HG03571 (cell line): ENCODE results near the gene TRIM6.
A peak's percentile ranks its signal among the peaks of the same experiment; 100 is the strongest.
"Not testable (repeated sequence)": the region's sequence is repeated elsewhere in the genome, so short reads cannot be mapped to it uniquely, and the experiment has no call there.

ENCODE experiments used
- ATAC-seq: cut with Tn5 transposase; IDR thresholded peaks from one replicate; pipeline ENCODE4 v1.9.1; 2021; ENCODE audit not compliant: unreplicated experiment

The TRIM6 gene

GRCh38 chr11:5602791-5603190 lies 6.4 kb downstream of the TRIM6 start:
- not testable (repeated sequence) for ATAC-seq

GRCh38 chr11:5603326-5603725 lies 6.9 kb downstream of the TRIM6 start:
- ATAC-seq: no peak

- ATAC-seq: no peak
Observed at GRCh38 chr11:5604896-5605295, 8.5 kb downstream of the TRIM6 start.

- no peak for ATAC-seq
Observed at GRCh38 chr11:5605849-5606248, 9.4 kb downstream of the TRIM6 start.

GRCh38 chr11:5608808-5609207 lies 12.4 kb downstream of the TRIM6 start:
- no peak for ATAC-seq

GRCh38 chr11:5610446-5610845 lies 14.0 kb downstream of the TRIM6 start:
- no peak for ATAC-seq

GRCh38 chr11:5611627-5612026 lies 15.2 kb downstream of the TRIM6 start:
- no peak for ATAC-seq

- ATAC-seq: no peak
Observed at GRCh38 chr11:5618807-5619206, 22.4 kb downstream of the TRIM6 start.

- ATAC-seq: no peak
Observed at GRCh38 chr11:5620651-5621521, 24.4 kb downstream of the TRIM6 start.

GRCh38 chr11:5621580-5621979 lies 25.1 kb downstream of the TRIM6 start:
- no peak for ATAC-seq

GRCh38 chr11:5622802-5623201 lies 26.4 kb downstream of the TRIM6 start:
- no peak for ATAC-seq

GRCh38 chr11:5624489-5625279 lies 28.2 kb downstream of the TRIM6 start, which contains the start of gene TRIM34:
Gene TRIM34 (plus strand): TSS chr11:5625001. CDS start chr11:5632332, 7,331 bp downstream.
- ATAC-seq: peak; percentile 96

- no peak for ATAC-seq
Observed at GRCh38 chr11:5625281-5625680, 28.8 kb downstream of the TRIM6 start.

- ATAC-seq: no peak
Observed at GRCh38 chr11:5626196-5626595, 29.8 kb downstream of the TRIM6 start.

GRCh38 chr11:5631417-5631816 lies 35.0 kb downstream of the TRIM6 start:
- peak; percentile 22 for ATAC-seq

GRCh38 chr11:5631969-5632635 lies 35.7 kb downstream of the TRIM6 start:
- ATAC-seq: peak; percentile 96

GRCh38 chr11:5639953-5640352 lies 43.5 kb downstream of the TRIM6 start:
- ATAC-seq: no peak

- ATAC-seq: no peak
Observed at GRCh38 chr11:5643585-5643984, 47.1 kb downstream of the TRIM6 start.

- ATAC-seq: no peak
Observed at GRCh38 chr11:5646139-5646538, 49.7 kb downstream of the TRIM6 start.

- ATAC-seq: no peak
Observed at GRCh38 chr11:5655474-5655873, 59.0 kb downstream of the TRIM6 start.

- not testable (repeated sequence) for ATAC-seq
Observed at GRCh38 chr11:5656956-5657355, 60.5 kb downstream of the TRIM6 start.
